HL-60 (cell line): ENCODE data around the gene DNAJC17.

Experiments used
- CTCF ChIP-seq: IDR thresholded peaks from one replicate; pipeline ENCODE4 v1.5.1; 2011; ENCODE audit warnings: low read length, control low read depth, inconsistent platforms; ENCODE audit not compliant: insufficient read depth
- POLR2AphosphoS5 ChIP-seq: IDR thresholded peaks from 2 replicates; pipeline ENCODE4 v1.6.1; 2012; ENCODE audit warnings: low read depth
- REST ChIP-seq: IDR thresholded peaks from 2 replicates; pipeline ENCODE4 v1.6.1; 2012; ENCODE audit warnings: low read depth; ENCODE audit not compliant: insufficient replicate concordance

GRCh38 chr15:40775007-40775406, 32.3 kb downstream of the DNAJC17 start:
- TF ChIP-seq CTCF, result no peak
- no peak for TF ChIP-seq REST
- TF ChIP-seq POLR2AphosphoS5, result no peak
